ENCODE results near the gene ADAMTS4. TPM values are rescaled to one million over a fixed set of nuclear protein-coding genes. Genes with fewer than 3 reads are reported as not detected.

ADAMTS4 gene
- total and polyA plus RNA-seq, 9 of the 15 experiments (the other 6 are each of a cell fraction or from before 2014, with no cell fraction given): 0.07 to 3.7 (median 0.41) TPM

DNA sequence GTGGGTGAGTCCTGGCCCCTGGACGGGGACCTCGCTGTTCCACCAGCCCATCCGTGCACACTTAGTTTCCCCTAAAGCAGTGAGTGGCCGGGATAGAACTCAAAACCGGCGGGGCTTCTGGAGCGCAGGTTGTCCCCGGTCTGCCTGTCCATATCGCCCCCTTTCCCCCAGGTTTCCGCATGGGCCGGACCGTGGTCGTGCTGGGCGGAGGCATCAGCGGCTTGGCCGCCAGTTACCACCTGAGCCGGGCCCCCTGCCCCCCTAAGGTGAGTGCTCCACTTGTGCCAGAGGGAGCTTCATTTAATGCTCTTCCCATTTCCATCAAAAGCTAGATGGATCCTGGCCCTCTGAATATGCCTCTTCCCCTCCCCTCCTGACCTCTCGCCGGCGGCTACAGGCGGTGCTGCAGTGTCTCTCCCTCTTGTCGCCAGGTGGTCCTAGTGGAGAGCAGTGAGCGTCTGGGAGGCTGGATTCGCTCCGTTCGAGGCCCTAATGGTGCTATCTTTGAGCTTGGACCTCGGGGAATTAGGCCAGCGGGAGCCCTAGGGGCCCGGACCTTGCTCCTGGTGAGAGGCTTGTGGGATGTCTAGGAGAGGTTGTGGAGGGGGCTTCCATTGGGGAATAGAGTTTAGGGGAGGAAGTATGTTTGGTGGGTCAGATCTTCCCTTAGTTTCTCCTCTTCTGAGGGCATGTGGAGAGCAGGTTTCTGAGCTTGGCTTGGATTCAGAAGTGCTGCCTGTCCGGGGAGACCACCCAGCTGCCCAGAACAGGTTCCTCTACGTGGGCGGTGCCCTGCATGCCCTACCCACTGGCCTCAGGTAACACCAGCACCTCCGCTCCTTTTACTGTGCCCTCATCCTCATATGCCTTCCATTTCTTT, 31.9 kb downstream of the ADAMTS4 start (continued):
- TF ChIP-seq RAD51 (IDR thresholded peaks at IDR 0.05; ENCODE audit: borderline replicate concordance, low read depth): no peak
- TF ChIP-seq HDGF (IDR thresholded peaks at IDR 0.05): 0 out of 2 replicates have a peak, but pooled peaks have one; percentile 72
- TF ChIP-seq DPF2 (IDR thresholded peaks at IDR 0.05): peak; percentile 7
- no peak for TF ChIP-seq ZC3H8 (IDR thresholded peaks at IDR 0.05)
- TF ChIP-seq RFX1 (IDR thresholded peaks at IDR 0.05): no peak
- TF ChIP-seq, protein P1, sequence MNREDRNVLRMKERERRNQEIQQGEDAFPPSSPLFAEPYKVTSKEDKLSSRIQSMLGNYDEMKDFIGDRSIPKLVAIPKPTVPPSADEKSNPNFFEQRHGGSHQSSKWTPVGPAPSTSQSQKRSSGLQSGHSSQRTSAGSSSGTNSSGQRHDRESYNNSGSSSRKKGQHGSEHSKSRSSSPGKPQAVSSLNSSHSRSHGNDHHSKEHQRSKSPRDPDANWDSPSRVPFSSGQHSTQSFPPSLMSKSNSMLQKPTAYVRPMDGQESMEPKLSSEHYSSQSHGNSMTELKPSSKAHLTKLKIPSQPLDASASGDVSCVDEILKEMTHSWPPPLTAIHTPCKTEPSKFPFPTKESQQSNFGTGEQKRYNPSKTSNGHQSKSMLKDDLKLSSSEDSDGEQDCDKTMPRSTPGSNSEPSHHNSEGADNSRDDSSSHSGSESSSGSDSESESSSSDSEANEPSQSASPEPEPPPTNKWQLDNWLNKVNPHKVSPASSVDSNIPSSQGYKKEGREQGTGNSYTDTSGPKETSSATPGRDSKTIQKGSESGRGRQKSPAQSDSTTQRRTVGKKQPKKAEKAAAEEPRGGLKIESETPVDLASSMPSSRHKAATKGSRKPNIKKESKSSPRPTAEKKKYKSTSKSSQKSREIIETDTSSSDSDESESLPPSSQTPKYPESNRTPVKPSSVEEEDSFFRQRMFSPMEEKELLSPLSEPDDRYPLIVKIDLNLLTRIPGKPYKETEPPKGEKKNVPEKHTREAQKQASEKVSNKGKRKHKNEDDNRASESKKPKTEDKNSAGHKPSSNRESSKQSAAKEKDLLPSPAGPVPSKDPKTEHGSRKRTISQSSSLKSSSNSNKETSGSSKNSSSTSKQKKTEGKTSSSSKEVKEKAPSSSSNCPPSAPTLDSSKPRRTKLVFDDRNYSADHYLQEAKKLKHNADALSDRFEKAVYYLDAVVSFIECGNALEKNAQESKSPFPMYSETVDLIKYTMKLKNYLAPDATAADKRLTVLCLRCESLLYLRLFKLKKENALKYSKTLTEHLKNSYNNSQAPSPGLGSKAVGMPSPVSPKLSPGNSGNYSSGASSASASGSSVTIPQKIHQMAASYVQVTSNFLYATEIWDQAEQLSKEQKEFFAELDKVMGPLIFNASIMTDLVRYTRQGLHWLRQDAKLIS (CRISPR knock-in tag; IDR thresholded peaks at IDR 0.05): 0 out of 2 replicates have a peak, but pooled peaks have one; percentile 5
- TF ChIP-seq, protein P2, sequence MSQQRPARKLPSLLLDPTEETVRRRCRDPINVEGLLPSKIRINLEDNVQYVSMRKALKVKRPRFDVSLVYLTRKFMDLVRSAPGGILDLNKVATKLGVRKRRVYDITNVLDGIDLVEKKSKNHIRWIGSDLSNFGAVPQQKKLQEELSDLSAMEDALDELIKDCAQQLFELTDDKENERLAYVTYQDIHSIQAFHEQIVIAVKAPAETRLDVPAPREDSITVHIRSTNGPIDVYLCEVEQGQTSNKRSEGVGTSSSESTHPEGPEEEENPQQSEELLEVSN (IDR thresholded peaks at IDR 0.05; ENCODE audit: borderline replicate concordance in 1 of 2, extremely low read depth in 1 of 2, insufficient read depth in 1 of 2, insufficient read length in 1 of 2, low read depth in 1 of 2, low read length in 1 of 2, poor library complexity in 1 of 2, severe bottlenecking in 1 of 2): peak in 1 of 2 experiments; percentile 91
- no peak for TF ChIP-seq ZNF584 (CRISPR knock-in tag; IDR thresholded peaks at IDR 0.05; ENCODE audit: low read depth)
- TF ChIP-seq SMARCB1 (IDR thresholded peaks at IDR 0.05; ENCODE audit: insufficient read length, low read depth): no peak
- TF ChIP-seq, protein P3, sequence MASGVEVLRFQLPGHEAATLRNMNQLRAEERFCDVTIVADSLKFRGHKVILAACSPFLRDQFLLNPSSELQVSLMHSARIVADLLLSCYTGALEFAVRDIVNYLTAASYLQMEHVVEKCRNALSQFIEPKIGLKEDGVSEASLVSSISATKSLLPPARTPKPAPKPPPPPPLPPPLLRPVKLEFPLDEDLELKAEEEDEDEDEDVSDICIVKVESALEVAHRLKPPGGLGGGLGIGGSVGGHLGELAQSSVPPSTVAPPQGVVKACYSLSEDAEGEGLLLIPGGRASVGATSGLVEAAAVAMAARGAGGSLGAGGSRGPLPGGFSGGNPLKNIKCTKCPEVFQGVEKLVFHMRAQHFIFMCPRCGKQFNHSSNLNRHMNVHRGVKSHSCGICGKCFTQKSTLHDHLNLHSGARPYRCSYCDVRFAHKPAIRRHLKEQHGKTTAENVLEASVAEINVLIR (CRISPR knock-in tag; IDR thresholded peaks at IDR 0.05): no peak
- TF ChIP-seq ETV6 (IDR thresholded peaks at IDR 0.05; ENCODE audit: borderline replicate concordance in 1 of 2, low read depth in 2 of 2, low read length in 1 of 2): peak in 1 of 2 experiments; percentile 10; a peak in 1 of 4 replicates
- no peak for TF ChIP-seq ETV6 (CRISPR knock-in tag; IDR thresholded peaks at IDR 0.05; ENCODE audit: borderline replicate concordance)
- TF ChIP-seq KLF1 (tag; IDR thresholded peaks at IDR 0.05): peak; percentile 98
- no peak for TF ChIP-seq EP400 (IDR thresholded peaks at IDR 0.05)
- no peak for TF ChIP-seq POLR2A (conservative IDR thresholded peaks at IDR 0.05)
- TF ChIP-seq, protein P4, sequence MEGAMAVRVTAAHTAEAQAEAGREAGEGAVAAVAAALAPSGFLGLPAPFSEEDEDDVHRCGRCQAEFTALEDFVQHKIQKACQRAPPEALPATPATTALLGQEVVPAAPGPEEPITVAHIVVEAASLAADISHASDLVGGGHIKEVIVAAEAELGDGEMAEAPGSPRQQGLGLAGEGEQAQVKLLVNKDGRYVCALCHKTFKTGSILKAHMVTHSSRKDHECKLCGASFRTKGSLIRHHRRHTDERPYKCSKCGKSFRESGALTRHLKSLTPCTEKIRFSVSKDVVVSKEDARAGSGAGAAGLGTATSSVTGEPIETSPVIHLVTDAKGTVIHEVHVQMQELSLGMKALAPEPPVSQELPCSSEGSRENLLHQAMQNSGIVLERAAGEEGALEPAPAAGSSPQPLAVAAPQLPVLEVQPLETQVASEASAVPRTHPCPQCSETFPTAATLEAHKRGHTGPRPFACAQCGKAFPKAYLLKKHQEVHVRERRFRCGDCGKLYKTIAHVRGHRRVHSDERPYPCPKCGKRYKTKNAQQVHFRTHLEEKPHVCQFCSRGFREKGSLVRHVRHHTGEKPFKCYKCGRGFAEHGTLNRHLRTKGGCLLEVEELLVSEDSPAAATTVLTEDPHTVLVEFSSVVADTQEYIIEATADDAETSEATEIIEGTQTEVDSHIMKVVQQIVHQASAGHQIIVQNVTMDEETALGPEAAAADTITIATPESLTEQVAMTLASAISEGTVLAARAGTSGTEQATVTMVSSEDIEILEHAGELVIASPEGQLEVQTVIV (CRISPR knock-in tag; IDR thresholded peaks at IDR 0.05; ENCODE audit: borderline replicate concordance): no peak
- TF ChIP-seq GATAD2A (IDR thresholded peaks at IDR 0.05): 0 out of 2 replicates have a peak, but pooled peaks have one; percentile 1
- TF ChIP-seq ZNF12 (CRISPR knock-in tag; IDR thresholded peaks at IDR 0.05): no peak
